ENCODE results near the gene ABCB6.
"Not testable (repeated sequence)": the region's sequence is repeated elsewhere in the genome, so short reads cannot be mapped to it uniquely, and the experiment has no call there.

Gene ABCB6

DNA sequence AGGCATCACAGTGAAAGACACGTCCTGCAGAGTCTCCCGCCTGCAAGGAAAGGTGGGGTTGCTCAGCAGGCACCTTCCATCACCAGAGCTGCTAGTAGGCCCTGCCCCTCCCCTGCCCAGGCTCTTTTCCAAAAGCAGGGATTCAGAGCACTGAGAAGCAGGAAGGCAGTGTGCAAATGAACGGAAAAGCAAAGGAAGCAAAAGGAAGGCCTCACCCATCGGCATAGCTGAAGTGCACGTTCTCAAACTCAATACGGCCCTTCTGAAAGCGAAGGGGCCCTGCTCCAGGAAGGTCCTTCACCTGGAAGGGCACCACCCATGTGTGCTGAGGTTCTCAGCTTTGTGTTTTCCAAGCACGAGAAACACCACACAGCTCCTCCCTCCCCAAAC, 5.7 kb downstream of the ABCB6 start:
- DNase-seq, result no peak

DNA sequence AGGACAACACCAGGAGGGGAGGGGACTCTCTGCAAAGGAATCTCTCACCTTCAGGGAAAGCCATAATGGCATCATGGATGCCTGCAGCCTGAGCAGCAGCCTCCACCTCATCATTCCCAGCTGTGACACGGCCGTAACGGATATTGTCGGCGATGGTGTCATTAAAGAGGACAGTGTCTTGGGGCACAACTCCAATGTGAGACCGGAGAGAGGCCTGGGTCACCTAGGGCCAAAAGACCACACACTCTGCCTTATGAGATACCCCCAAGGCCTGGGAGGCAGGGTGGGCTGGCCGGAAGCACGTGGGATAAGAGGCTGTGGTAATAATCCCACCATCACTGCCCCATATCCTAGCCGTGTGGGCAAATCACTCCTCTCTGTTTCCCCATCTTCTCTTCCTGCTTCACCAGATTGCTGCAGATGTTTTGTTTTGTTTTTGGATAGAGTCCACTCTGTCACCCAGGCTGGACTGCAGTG, 7.8 kb downstream of the ABCB6 start:
- no peak for DNase-seq

DNA sequence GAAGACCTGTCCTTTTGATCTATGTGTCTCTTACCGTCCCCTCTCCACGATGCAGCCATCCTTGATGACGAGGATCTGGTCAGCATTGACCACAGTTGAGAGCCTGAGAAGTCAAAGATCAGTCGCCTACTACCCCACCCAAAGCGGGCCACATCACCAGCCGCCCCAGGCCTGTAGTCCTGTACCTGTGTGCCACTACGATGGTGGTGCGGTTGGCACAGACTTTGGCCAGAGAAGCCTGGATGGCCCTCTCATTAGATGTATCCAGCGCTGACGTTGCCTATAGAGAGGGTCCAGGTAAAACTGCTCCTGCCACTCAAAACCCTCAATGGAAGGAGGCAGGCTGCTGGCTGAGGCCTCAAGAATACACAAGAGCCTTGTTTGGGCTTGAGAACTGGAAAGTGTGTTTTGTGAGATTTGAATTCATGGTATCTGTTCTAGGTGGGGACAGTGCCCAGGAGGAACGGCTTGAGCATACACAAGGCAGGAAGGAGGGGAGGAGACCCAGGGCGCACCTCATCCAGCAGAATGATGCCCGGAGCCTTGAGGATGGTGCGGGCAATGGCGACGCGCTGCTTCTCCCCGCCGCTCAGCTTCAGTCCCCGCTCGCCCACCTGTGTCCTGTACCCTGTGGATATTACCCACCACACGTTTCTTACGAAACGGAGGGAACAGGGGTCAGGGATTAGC, 8.4 kb downstream of the ABCB6 start:
- no peak for DNase-seq

DNA sequence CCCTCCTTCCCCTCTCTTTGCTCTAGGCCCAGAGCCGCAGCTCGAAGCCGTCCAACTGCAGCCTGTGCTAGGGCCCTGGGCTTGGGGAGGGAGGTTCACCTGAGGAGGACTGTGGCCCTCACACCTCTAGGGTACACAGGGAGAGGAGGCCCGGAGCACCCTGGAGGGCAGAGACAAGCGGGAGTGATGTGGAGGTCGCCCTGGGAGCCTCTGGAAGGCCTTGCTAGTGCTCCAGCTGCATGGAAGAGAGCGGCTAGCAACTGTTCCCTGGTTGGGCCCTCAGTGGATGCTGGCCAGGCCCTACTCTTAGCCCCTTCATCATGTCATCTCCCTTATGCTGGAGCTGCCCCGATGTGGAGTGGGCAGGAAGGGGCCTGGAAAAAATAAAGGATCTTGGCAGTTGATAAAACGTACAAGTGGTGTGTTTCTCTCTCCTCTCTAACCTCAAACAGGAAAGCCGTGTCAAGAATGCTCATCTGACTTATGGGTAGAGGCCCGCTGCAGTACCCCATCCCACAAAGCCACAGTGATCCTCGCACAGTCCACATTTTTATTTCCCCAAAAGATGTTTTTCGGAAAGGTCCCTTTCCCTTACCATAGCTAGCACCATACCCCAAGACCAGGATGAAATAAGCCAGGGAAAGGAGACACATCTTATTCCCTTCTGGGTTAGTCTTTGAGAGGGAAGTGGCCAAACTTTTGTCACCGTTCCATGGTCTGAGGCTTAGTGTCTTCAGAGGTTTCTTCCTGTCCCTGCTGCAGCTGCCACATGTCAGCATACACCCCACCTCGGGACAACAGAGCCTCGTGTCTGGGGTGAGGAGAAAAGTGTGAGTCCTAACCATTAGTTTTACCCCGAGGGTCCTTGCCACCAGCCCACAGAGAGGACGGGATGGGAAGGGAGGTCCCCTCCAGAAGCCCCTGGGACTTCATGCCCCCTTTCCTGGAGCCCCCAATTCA, 9.2 kb downstream of the ABCB6 start:
- no peak for DNase-seq

DNA sequence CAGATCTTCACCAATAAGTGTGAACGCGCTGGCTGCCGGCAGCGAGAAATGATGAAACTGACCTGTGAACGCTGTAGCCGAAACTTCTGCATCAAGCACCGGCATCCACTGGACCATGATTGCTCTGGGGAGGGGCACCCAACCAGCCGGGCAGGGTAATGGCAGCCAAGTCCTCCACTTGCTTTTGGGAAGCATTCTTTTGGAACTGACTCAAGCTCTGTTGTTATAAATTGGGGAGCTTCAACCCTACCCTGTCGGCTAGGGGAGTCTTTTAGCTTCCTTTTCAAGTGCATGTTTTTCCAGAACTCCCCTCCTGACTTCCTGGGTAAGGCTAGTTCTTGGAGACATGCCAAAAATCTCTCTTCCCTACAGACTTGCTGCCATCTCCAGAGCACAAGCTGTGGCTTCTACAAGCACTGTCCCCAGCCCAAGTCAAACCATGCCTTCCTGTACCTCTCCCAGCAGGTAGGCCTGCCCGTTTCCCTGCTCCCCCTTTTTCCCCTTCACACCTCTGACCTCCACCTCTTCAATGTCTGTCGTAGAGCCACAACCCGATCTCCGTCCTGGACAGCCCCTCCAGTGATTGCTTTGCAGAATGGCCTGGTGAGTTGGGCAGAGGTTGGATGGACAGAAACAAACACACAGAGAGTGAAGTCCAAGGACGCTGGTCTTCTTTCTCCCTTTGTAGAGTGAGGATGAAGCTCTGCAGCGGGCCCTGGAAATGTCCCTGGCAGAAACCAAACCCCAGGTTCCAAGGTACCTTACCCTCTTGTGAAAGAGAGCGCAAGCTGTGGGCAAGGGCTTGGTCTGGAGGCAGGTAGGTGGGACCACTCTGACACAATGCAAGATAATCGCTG, 10.6 kb downstream of the ABCB6 start:
- DNase-seq, result no peak

DNA sequence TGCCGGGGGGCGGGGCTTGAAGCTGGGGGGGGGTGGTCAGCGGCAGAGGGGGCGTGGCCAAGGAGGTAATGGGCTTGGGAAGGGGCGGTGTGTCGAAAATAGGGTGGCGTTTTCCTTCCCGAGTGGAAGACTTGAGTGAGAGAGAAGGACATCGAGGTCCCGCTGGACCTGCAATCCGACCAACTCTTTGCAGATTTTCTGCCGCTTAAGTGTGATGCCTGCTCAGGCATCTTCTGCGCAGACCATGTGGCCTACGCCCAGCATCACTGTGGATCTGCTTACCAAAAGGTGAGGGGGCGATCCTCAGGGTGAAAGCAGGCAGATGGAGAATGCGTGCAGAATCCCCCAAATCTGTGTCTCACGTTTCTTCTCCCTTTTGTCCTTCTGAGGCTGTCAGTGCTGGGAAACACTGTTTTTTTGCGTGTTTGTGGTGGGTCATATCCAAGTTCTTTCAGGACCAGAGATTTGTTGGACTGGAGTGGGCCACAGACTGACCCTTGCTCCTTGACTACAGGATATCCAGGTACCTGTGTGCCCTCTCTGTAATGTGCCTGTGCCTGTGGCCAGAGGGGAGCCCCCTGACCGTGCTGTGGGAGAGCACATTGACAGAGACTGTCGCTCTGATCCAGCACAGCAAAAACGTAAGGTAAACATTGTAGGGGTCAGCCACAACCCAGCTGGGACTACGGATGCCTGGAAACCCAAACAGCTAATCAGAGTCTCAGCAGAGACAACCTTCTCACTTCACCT, 11.4 kb downstream of the ABCB6 start:
- no peak for DNase-seq

DNA sequence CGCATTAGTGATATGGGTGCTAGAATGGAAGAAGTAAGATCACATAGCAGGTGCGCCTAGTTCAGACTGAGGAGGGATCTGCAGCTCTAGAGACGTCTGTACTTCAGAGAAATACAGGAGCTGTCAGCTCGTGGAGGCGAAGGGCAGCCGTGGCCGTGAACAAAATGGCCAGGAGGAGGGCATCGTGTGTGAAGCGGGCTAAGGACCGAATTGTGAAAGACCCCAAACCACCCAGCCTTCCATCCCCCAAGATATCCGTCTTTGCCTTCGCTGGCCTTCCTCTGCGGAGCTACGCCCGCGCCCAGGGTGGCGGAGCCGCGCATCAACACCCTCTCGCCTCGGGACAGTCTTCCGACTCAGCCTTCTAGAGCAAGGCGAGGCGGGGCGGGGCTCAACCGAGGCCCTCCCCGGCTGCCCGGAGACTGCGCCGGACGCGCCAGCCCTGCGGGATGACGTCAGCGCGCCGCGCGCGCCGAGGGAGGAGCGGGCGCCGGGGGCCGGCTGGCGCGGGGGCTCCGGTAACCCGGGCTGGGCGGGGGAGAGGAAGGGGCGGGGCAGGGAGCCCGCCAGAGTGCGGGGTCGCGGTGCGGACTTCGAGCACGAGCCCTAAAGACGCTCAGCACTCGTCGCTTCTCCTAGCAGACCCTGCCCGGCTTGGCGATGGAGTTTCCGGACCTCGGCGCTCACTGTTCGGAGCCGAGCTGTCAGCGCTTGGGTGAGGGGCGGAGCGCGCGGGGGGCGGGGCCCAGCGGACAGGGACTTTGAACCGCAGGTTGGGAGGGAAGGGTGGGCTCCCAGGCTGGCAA, 12.2 kb downstream of the ABCB6 start, which contains the start of gene ZFAND2B:
Gene ZFAND2B (plus strand): TSS at position 455 of the 806 bp plus-strand sequence. CDS start 206 bp downstream, at position 661.
- DNase-seq, result peak; percentile 80

DNA sequence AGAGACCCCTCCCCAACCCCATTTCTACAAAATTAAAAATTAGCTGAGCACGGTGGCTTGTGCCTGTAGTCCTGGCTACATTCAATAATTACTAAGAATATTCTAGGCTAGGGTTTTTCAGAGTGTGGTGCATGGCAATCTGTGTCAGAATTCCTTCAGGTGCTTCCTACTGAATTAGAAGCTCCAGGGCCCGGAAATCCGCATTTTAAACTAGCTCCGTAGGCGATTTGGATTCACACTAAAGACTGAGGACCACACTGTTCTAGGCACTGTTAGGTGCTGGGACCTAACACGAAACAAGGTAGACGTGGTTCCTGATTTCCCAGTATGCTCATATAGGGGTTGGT, 12.8 kb downstream of the ABCB6 start:
- no peak for DNase-seq

DNA sequence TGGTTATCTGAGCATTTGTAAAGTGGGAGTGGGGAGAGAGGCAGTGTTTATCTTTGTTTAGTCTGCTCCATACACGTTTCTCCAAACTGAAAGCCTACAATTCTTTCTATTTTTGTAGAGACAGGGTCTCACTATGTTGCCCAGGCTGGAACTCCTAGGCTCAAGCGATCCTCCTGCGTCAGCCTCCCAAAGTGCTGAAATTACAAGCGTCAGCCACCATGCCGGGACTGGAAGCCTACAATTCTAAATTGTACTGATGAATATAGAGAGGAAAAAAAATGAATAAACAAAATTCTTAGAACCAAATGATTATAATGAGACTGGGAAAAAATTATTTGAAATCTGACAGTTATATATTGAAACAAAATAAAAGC, 13.6 kb downstream of the ABCB6 start:
- DNase-seq, result no peak

DNA sequence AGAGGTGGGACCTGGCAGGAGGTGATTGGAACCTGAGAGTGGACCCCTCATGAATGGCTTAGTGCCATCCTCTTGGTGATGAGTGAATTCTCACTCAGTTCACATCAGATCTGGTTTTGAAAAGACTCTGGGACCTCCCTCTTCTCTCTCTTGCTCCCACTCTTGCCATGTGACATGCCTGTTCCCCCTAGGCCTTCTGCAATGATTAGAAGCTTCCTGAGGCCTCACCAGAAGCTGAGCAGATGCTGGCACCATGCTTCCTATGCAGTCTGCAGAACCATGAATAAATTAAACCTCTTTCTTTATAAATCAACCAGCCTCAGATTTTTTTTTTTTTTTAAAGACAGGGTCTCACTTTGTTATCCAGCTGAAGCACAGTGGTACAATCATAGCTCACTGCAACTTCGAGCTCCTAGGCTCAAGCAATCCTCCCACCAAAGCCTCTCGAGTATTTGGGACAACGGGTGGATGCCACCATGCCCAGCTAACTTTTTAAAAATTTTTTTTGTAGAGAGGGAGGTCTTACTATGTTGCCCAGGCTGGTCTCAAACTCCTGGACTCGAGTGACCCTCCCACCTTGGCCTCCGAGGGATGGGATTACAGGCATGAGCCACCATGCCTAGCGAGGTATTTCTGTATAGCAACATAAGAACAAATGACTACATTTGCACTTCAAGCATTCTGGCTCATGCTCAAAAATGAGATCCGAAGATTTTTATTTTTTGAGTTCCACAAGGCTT, 14.2 kb downstream of the ABCB6 start:
- no peak for DNase-seq

DNA sequence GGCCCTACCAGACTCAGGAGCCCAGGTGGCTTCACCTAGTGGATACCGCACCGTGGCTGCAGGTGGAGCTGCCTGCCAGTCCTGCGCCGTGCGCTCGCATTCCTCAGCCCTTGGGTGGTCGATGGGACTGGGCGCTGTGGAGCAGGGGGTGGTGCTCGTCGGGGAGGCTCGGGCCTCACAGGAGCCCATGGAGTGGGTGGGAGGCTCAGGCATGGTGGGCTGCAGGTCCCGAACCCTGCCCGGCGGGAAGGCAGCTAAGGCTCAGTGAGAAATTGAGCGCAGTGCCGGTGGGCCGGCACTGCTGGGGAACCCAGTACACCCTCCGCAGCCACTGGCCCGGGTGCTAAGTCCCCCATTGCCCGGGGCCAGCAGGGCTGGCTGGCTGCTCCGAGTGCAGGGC, 17.4 kb downstream of the ABCB6 start:
- not testable (repeated sequence) for DNase-seq

DNA sequence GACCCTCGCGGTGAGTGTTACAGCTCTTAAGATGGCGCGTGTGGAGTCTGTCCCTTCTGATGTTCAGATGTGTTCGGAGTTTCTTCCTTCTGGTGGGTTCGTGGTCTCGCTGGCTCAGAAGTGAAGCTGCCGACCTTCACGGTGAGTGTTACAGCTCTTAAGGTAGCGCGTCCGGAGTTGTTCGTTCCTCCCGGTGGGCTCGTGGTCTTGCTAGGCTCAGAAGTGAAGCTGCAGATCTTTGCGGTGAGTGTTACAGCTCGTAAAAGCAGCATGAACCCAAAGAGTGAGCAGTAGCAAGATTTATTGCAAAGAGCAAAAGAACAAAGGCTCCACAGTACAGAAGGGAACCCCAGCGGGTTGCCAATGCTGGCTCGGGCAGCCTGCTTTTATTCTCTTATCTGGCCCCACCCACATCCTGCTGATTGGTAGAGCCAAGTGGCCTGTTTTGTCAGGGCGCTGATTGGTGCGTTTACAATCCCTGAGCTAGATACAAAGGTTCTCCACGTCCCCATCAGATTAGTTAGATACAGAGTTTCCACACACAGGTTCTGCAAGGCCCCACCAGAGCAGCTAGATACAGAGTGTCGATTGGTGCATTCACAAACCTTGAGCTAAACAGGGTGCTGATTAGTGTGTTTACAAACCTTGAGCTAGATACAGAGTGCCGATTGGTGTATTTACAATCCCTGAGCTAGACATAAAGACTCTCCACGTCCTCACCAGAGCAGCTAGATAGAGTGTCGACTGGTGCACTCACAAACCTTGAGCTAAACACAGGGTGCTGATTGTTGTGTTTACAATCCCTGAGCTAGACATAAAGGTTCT, 18.0 kb downstream of the ABCB6 start:
- DNase-seq, result not testable (repeated sequence)

DNA sequence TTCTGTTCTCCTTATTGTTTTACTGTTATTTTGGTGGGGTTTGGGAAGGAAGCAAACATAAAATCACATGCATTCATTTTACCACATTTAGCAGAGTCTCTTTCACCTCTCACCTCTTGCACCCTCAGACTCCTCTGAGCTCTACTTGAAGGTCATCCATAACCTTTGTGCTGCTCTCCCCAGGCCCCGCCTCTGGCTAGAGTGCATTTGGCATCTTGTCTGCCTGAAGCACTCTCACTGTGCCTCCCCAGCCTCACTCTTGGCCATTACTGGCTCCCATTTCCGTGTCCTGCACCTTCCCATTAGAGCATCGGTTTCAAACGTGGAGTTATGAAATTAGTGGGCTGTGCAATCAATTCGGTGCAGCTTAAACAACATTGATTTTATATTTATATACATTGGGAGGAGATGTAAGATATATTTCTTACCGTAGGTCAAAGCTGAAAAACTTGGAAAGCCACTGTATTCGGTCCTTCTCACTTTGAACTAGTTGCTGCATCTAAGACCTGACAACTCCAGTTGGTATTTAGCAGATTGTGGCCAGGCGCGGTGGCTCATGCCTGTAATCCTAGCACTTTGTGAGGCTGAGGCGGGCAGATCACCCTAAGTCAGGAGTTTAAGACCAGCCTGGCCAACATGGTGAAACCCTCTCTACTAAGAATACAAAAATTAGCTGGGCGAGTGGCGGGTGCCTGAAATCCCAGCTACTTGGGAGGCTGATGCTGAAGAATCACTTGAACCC, 19.1 kb downstream of the ABCB6 start:
- no peak for DNase-seq

DNA sequence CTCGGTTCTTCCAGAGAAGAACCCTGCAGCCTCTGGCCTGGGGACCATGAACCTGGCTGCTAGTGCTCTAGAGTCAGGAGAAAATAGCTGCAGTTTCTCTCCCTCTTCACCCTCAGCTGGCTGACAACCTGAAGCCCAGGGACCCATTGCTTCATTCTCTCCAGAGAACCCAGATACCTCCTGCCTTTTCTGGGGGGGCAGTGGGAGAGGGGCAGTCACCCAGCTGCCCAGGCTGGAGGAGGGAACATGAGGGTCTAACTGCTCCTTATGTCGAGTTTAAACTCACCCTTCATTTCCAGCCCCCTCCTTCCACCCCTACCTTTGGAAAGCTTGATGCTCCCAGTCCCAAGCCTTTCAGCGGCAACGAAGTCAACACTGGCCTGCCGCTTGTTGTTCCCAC, 19.8 kb downstream of the ABCB6 start:
- no peak for DNase-seq

DNA sequence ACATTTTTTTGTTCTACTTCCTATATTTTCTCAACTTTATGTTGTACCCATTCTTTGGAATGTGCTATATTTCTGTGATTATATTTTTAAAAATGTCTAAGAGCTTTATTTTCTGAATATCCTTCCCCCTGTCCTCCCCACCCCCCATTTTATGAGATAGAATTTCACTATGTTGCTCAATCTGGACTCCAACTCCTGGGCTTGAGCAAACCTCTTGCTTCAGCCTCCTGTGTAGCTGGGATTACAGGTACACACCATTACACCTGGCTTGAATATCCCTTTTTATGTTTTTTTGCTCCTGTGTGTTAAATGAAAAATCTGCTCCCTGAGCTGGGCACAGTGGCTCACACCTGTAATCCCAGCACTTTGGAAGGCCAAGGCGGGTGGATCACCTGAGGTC, 21.4 kb downstream of the ABCB6 start:
- no peak for DNase-seq

DNA sequence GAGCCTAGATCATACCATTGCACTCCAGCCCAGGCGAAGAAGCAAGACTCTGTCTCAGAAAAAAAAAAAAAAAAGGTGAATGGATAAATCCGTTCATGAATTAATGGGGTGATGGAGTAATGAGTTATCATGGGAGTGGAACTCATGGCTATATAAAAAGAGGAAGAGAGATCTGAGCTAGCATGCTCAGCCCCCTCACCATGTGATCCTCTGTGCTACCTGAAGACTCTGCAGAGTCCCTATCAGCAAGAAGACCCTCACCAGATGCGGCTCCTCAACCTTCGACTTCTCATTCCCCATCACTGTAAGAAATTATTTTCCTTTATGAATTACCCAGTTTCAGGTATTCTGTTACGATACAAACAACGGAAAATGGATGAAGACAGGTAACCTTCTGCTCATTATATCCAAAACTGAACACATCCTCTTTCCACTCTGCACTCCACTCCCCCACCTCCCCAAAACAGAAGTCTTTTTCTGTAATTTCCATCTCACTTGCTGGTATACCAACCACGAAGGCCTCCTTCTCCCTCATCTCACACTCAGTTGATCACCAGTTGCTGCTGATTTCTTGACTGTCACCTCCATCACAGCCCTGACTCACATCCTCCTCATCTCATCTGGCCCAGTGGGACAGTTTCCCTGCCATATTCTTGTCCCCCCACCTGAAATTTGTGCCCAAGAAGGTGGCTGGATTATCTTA, 31.9 kb downstream of the ABCB6 start:
- DNase-seq, result no peak

DNA sequence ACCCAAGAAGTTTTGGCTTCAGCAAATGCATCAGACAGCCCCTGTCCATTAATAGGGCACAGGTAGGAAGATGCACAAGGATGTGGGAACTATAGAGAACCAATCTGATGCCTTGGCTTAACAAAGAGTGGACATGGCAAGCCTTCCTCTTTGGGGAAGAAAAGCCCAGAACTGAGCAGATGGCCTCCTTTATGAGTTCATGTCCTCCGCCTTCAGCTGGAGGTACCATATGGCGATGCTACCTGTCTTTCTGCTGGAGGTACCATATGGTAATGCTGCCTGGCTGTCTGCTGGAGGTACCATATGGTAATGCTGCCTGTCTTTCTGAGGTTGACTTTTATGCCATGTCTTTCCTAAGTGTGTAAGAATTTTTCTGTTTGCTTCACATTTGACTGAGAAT, 34.6 kb downstream of the ABCB6 start:
- no peak for DNase-seq

DNA sequence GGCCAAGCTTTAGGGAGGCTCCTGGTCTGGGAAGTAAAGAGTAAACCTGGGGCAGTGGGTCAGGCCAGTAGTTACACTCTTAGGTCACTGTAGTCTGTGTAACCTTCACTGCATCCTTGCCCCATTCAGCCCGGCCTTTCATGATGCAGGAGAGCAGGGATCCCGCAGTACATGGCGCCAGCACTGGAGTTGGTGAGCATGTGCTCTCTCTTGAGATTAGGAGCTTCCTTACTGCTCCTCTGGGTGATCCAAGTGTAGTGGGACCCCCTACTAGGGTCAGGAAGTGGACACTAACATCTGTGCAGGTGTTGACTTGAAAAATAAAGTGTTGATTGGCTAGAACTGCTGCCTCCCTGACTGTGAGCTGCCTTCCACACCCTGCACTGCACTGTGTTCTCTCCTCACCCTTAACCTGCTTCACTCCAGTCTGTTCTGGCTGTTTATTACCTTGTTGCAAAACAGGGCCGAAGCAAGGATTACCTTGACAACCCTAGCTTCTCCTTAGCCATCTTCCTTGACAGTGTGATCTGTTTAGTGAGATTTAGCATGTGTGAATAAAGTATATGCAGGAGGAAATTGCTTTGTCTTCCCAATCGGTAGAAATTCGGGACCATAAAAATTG, 35.5 kb downstream of the ABCB6 start:
- no peak for DNase-seq

Measured in NCI-H1092 (cell line).